H1 (cell line): ENCODE measurements around the gene DAPK1. TPM values are rescaled to one million over a fixed set of nuclear protein-coding genes. Genes with fewer than 3 reads are reported as not detected.

ENCODE experiments used
- CTCF ChIA-PET: fragments of 300-600 bp; sonication (Branson Sonifier 250); formaldehyde crosslinking; loops from one replicate; lab custom pipeline; 2021; ENCODE audit not compliant: partially characterized antibody; lab: Charles Lee
- POLR2A ChIA-PET: fragments of 300-600 bp; sonication (Branson Sonifier 250); formaldehyde crosslinking; loops from one replicate; lab custom pipeline; 2021; ENCODE audit warnings: inconsistent platforms; ENCODE audit not compliant: partially characterized antibody; lab: Charles Lee
- DNase-seq, 2 experiments: peaks; one replicate each; pipeline versions ENCODE4 v3.0.0 to v3.0.0-alpha.2; 2010 to 2022; ENCODE audit warnings: low spot score in 2 of 2, low read depth in 1 of 2, mixed read lengths in 1 of 2
- FAIRE-seq: peaks from 2 replicates; lab custom pipeline; 2011; peaks lifted over from hg19 to GRCh38; lab: Jason Lieb, UNC
- H2AFZ ChIP-seq: 2 replicates; pipeline ENCODE4 v1.8.1; 2012; ENCODE audit warnings: low read length, inconsistent platforms
- H2AK5ac ChIP-seq: 2 replicates; pipeline ENCODE4 v1.6.1; 2013; ENCODE audit warnings: low read depth, low read length
- H2BK120ac ChIP-seq: replicated peaks from 2 replicates; pipeline ENCODE3; 2013; ENCODE audit warnings: low read depth, low read length, inconsistent platforms
- H2BK12ac ChIP-seq: 2 replicates; pipeline ENCODE4 v1.6.1; 2013; ENCODE audit warnings: low read depth, low read length
- H2BK15ac ChIP-seq: 2 replicates; pipeline ENCODE4 v1.6.1; 2013; ENCODE audit warnings: low read length
- H2BK20ac ChIP-seq: 2 replicates; pipeline ENCODE4 v1.6.1; 2013; ENCODE audit warnings: low read length
- H2BK5ac ChIP-seq: 2 replicates; pipeline ENCODE4 v1.6.1; 2013; ENCODE audit warnings: low read depth, low read length
- H3K14ac ChIP-seq: 2 replicates; pipeline ENCODE4 v1.6.1; 2013; ENCODE audit warnings: inconsistent platforms; ENCODE audit not compliant: insufficient read length
- H3K18ac ChIP-seq: 2 replicates; pipeline ENCODE4 v1.6.1; 2013; ENCODE audit warnings: low read length; ENCODE audit errors: extremely low read depth
- H3K23ac ChIP-seq: 2 replicates; pipeline ENCODE4 v1.6.1; 2013; ENCODE audit warnings: inconsistent platforms; ENCODE audit not compliant: insufficient read length
- H3K23me2 ChIP-seq: 2 replicates; pipeline ENCODE4 v1.6.1; 2013; ENCODE audit warnings: low read depth, low read length
- H3K27ac ChIP-seq: 2 replicates; pipeline ENCODE4 v1.6.1; 2011; ENCODE audit warnings: low read depth, low read length, inconsistent platforms
- H3K27me3 ChIP-seq, 4 experiments: replicated peaks in 1 of 4; 1 replicate in 1 of 4; 2 replicates in 3 of 4; pipeline versions ENCODE4 v1.6.1 to v1.8.1; 2011 to 2013; ENCODE audit warnings: low read length in 3 of 4, mild to moderate bottlenecking in 3 of 4, inconsistent platforms in 2 of 4, mixed read lengths in 2 of 4, moderate library complexity in 1 of 4; ENCODE audit not compliant: control insufficient read depth in 3 of 4, insufficient read depth in 3 of 4; ENCODE audit errors: extremely low read depth in 1 of 4
- H3K36me3 ChIP-seq, 4 experiments: 2 replicates each; pipeline versions ENCODE4 v1.6.1 to v1.8.1; 2011 to 2013; ENCODE audit warnings: mild to moderate bottlenecking in 4 of 4, low read length in 3 of 4, moderate library complexity in 2 of 4, control low read depth in 1 of 4, inconsistent platforms in 1 of 4; ENCODE audit not compliant: insufficient read depth in 4 of 4, control insufficient read depth in 2 of 4
- H3K4ac ChIP-seq: replicated peaks from 2 replicates; pipeline ENCODE3; 2013; ENCODE audit warnings: low read length, low read depth, mixed read lengths, inconsistent platforms; ENCODE audit not compliant: insufficient read length
- H3K4me1 ChIP-seq, 4 experiments: replicated peaks in 1 of 4; 1 replicate in 1 of 4; 2 replicates in 3 of 4; pipeline versions ENCODE4 v1.6.1 to v1.8.1; 2011 to 2013; ENCODE audit warnings: low read length in 3 of 4, inconsistent platforms in 2 of 4, mixed read lengths in 1 of 4; ENCODE audit not compliant: insufficient read depth in 4 of 4, control insufficient read depth in 3 of 4
- H3K4me2 ChIP-seq, 2 experiments: 2 replicates each; pipeline versions ENCODE4 v1.6.1 to v1.8.1; 2011 to 2013; ENCODE audit warnings: low read depth in 2 of 2, low read length in 2 of 2, control low read depth in 1 of 2, inconsistent platforms in 1 of 2, mild to moderate bottlenecking in 1 of 2; ENCODE audit not compliant: insufficient read depth in 1 of 2
- H3K4me3 ChIP-seq, 4 experiments: fragments of 200-600, 300-600 bp in 1 of 4; sonication (generic), shearing (Covaris generic), sonication (Bioruptor Twin) in 1 of 4; 2 replicates each; pipeline versions ENCODE4 v1.5.1 to v1.8.1; 2011 to 2016; ENCODE audit warnings: low read length in 4 of 4, low read depth in 3 of 4, control low read depth in 2 of 4, inconsistent platforms in 2 of 4, mild to moderate bottlenecking in 2 of 4, mixed read lengths in 1 of 4, moderate library complexity in 1 of 4; ENCODE audit not compliant: insufficient read depth in 2 of 4; ENCODE audit errors: extremely low read depth in 1 of 4
- H3K56ac ChIP-seq: replicated peaks from 2 replicates; pipeline ENCODE3; 2013; ENCODE audit warnings: low read depth, mild to moderate bottlenecking, mixed read lengths, low read length, inconsistent platforms; ENCODE audit not compliant: insufficient read length
- H3K79me1 ChIP-seq: 2 replicates; pipeline ENCODE4 v1.6.1; 2013; ENCODE audit warnings: low read depth, low read length, control low read depth
- H3K79me2 ChIP-seq, 2 experiments: 2 replicates each; pipeline versions ENCODE4 v1.6.1 to v1.8.1; 2012 to 2013; ENCODE audit warnings: low read length in 2 of 2, mild to moderate bottlenecking in 2 of 2, inconsistent platforms in 1 of 2; ENCODE audit not compliant: insufficient read depth in 2 of 2, control insufficient read depth in 1 of 2
- H3K9ac ChIP-seq, 4 experiments: replicated peaks in 1 of 4; 1 replicate in 1 of 4; 2 replicates in 3 of 4; pipeline versions ENCODE4 v1.6.1 to v1.8.1; 2011 to 2013; ENCODE audit warnings: low read depth in 3 of 4, low read length in 3 of 4, control low read depth in 2 of 4, mild to moderate bottlenecking in 2 of 4, moderate library complexity in 2 of 4, inconsistent platforms in 1 of 4; ENCODE audit errors: extremely low read depth in 1 of 4
- H3K9me3 ChIP-seq, 2 experiments: 2 replicates each; pipeline versions ENCODE4 v1.6.1 to v1.8.1; 2012 to 2013; ENCODE audit warnings: mild to moderate bottlenecking in 2 of 2, moderate library complexity in 2 of 2, control low read depth in 1 of 2, inconsistent platforms in 1 of 2, low read depth in 1 of 2, low read length in 1 of 2, mixed read lengths in 1 of 2; ENCODE audit not compliant: insufficient read depth in 2 of 2
- H4K20me1 ChIP-seq, 2 experiments: replicated peaks in 1 of 2; 2 replicates each; pipeline versions ENCODE3 to v1.8.1; 2011 to 2013; ENCODE audit warnings: inconsistent platforms in 2 of 2, low read length in 2 of 2, mild to moderate bottlenecking in 1 of 2; ENCODE audit not compliant: insufficient read depth in 2 of 2, control insufficient read depth in 1 of 2
- H4K5ac ChIP-seq: 2 replicates; pipeline ENCODE4 v1.6.1; 2013; ENCODE audit warnings: low read length, low read depth, mixed read lengths, inconsistent platforms; ENCODE audit not compliant: insufficient read length
- H4K8ac ChIP-seq: 2 replicates; pipeline ENCODE4 v1.8.0; 2013; ENCODE audit warnings: mild to moderate bottlenecking, moderate library complexity, low read length, inconsistent platforms; ENCODE audit not compliant: insufficient read depth; ENCODE audit errors: extremely low read depth
- H4K91ac ChIP-seq: replicated peaks from 2 replicates; pipeline ENCODE3; 2013; ENCODE audit warnings: low read length, mixed read lengths, inconsistent platforms; ENCODE audit not compliant: insufficient read length
- RAD21 ChIP-seq, 2 experiments: IDR thresholded peaks in 1 of 2; conservative IDR thresholded peaks in 1 of 2; 2 replicates each; pipeline ENCODE4 v1.6.1; 2011; ENCODE audit warnings: low read depth in 2 of 2, low read length in 2 of 2, improper control_type of control experiment in 1 of 2, inconsistent platforms in 1 of 2, mild to moderate bottlenecking in 1 of 2, moderate library complexity in 1 of 2
- WGBS, 2 experiments: shearing (Covaris generic) in 1 of 2; methylation state at CpG; one replicate each; pipeline versions ENCODE4 v1.1.6 to v1.1.7; 2013 to 2015; ENCODE audit warnings: low lambda C conversion rate in 2 of 2, mixed read lengths in 2 of 2, inconsistent platforms in 1 of 2, low coverage in 1 of 2, missing lambda C conversion rate in 1 of 2; ENCODE audit not compliant: insufficient replicate concordance in 2 of 2, insufficient coverage in 1 of 2, insufficient read length in 1 of 2; ENCODE audit errors: extremely low coverage in 1 of 2, missing lambda C conversion rate in 1 of 2; 5-methylcytosine and 5-hydroxymethylcytosine counted together
- polyA plus RNA-seq, 7 experiments: library from polyadenylated mRNA; depleted of rRNA in 3 of 7; stranded (reverse) in 5 of 7; unstranded in 2 of 7; fragments of >200 nt in 5 of 7; fragments of 200-250 nt in 2 of 7; gene quantifications; 1 replicate in 5 of 7; 2 replicates in 1 of 7; 4 replicates in 1 of 7; pipeline versions ENCODE4 v1.2.1 to v1.2.3, GENCODE V29; 2011 to 2013; ENCODE audit warnings: missing spikeins in 2 of 7, mixed read lengths in 2 of 7
- total RNA-seq: library from RNA; stranded (reverse); fragmentation: NEBNext Ultra II Directional; extraction: Animal tissue kit (Norgen Biotek cat#: 25700); gene quantifications from 2 replicates; pipeline ENCODE4 v1.2.1, GENCODE V29; 2021
- TF ChIP-seq, protein P1 (sequence below): IDR thresholded peaks from 2 replicates; pipeline ENCODE4 v1.6.1; 2011; ENCODE audit warnings: low read length, improper control_type of control experiment

DAPK1 gene
- total and polyA plus RNA-seq, 2 of the 8 experiments (the other 6 are each of a cell fraction or from before 2014, with no cell fraction given) = 62.4 to 131 TPM

DNA sequence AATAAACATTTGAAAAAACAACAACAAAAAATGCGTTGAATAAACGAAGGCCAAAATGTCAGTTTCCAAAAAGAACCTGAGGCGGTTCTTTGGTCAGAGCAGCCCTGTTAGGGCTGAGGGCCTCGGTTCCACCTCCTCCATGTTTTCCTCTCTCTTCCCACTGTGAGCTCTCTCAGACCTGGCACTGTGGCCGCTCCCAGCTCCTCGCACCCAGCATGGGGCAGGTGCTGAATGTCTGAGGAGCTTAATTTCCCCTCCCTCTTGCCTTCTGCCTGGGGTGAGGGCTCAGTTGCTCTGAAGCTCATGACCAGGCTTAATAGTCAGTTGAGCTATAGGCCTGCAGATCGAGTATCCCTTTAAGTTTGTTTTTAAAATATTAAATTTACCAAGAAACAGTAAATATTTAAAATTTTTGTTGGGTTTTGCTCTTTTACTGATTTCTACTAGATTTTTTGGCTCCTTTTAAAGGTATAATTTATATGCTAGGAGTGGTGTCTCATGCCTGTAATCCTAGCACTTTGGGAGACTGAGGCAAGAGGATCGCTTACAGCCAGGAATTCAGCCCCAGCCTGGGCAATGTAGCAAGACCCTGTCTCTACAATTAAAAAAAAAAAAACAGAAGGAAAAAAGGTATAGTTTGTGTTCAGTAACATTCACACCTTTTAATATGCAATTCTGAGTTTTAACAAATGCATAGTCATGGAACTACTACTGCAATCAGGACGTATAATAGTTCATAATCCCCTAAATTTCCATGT, 28.1 kb downstream of the DAPK1 start:
- Histone ChIP-seq H2AFZ (no peak overlapping the region), H2BK5ac (no peak overlapping the region), H3K79me2 (peaks cover 5 to 84% of the 10 kb centered on the region in 2 experiments; a peak in 3 of 4 replicates), H4K91ac (no peak overlapping the region), H3K14ac (no peak overlapping the region), H3K27ac (no peak overlapping the region), H3K18ac (no peak overlapping the region), H4K20me1 (peaks cover 15% of the 10 kb centered on the region in 2 experiments), H2BK15ac (no peak overlapping the region), H3K9me3 (no peaks in the 10 kb centered on the region), H3K23me2 (no peaks in the 10 kb centered on the region), H4K8ac (no peak overlapping the region), H3K23ac (no peak overlapping the region), H4K5ac (no peak overlapping the region), H3K9ac (no peak overlapping the region), H3K4me2 (no peak overlapping the region), H2BK120ac (no peak overlapping the region), H2BK20ac (no peak overlapping the region), H3K27me3 (no peaks in the 10 kb centered on the region), H3K79me1 (peaks cover 19% of the 10 kb centered on the region), H3K56ac (no peak overlapping the region), H3K4me1 (peaks cover 7 to 19% (median 15%) of the 10 kb centered on the region in 4 experiments; a peak in 6 of 7 replicates), H2BK12ac (no peak overlapping the region), H2AK5ac (no peak overlapping the region), H3K4ac (no peak overlapping the region), H3K36me3 (peaks cover 0 to under 1% (median 0%) of the 10 kb centered on the region in 4 experiments; a peak in 2 of 8 replicates), H3K4me3 (no peak overlapping the region)
- ChIA-PET POLR2A (interaction anchor here (1.0 to 2.0 kb wide), 2 partner anchors 13 to 14 kb away, joined by 3 to 6 read pairs; no protein-coding TSS in a partner anchor), CTCF (interaction anchor here (0.5 to 1.8 kb wide), 3 partner anchors 10 to 1413 kb away, joined by 3 to 5 read pairs (median 3); no protein-coding TSS in a partner anchor)
- DNase-seq = no peak
- no peak for FAIRE-seq
- 69% methylated on average over 9 of the region's 9 CpGs; no CpG with 5 or more reads in 1 of the 2 experiments for WGBS, 2 experiments
- TF ChIP-seq RAD21 (IDR thresholded peaks at IDR 0.05 in 1 of 2, conservative IDR thresholded peaks at IDR 0.05 in 1 of 2; ENCODE audit: low read depth in 2 of 2, low read length in 2 of 2) = 0 out of 4 replicates have a peak, but pooled peaks of 1 of the 2 experiments have one; percentile 3
- TF ChIP-seq, protein P1, sequence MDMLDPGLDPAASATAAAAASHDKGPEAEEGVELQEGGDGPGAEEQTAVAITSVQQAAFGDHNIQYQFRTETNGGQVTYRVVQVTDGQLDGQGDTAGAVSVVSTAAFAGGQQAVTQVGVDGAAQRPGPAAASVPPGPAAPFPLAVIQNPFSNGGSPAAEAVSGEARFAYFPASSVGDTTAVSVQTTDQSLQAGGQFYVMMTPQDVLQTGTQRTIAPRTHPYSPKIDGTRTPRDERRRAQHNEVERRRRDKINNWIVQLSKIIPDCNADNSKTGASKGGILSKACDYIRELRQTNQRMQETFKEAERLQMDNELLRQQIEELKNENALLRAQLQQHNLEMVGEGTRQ = no peak
